Skeletal muscle tissue (tissue), 4 donors: ENCODE results near the gene PKIB. TPM values are rescaled to one million over a fixed set of nuclear protein-coding genes. Genes with fewer than 3 reads are reported as not detected.

ENCODE experiments used
- H3K27ac ChIP-seq: one replicate; pipeline ENCODE4 v1.7.0; 2013; ENCODE audit warnings: mild to moderate bottlenecking, low read depth, low read length, inconsistent platforms
- H3K27me3 ChIP-seq, 3 donors: one replicate each; pipeline ENCODE4 v1.7.0; 2013; ENCODE audit warnings: low read length in 3 of 3; ENCODE audit not compliant: control insufficient read depth in 3 of 3, insufficient read depth in 3 of 3
- H3K36me3 ChIP-seq, 3 donors: one replicate each; pipeline ENCODE4 v1.7.0; 2013; ENCODE audit warnings: low read length in 3 of 3; ENCODE audit not compliant: control insufficient read depth in 3 of 3, insufficient read depth in 3 of 3
- H3K4me1 ChIP-seq, 3 donors: one replicate each; pipeline ENCODE4 v1.7.0; 2013; ENCODE audit warnings: low read length in 3 of 3, mild to moderate bottlenecking in 3 of 3; ENCODE audit not compliant: control insufficient read depth in 3 of 3, insufficient read depth in 3 of 3
- H3K4me3 ChIP-seq, 3 donors: one replicate each; pipeline ENCODE4 v1.7.0; 2013; ENCODE audit warnings: low read length in 3 of 3
- H3K9ac ChIP-seq, 3 donors: one replicate each; pipeline ENCODE4 v1.7.0; 2013; ENCODE audit warnings: low read length in 3 of 3, mild to moderate bottlenecking in 3 of 3, moderate library complexity in 2 of 3, low read depth in 1 of 3
- H3K9me3 ChIP-seq, 3 donors: one replicate each; pipeline ENCODE4 v1.7.0; 2013; ENCODE audit warnings: low read length in 3 of 3; ENCODE audit not compliant: control insufficient read depth in 3 of 3
- total RNA-seq: library from RNA; depleted of rRNA; stranded (reverse); fragments of >200 nt; gene quantifications from one replicate; pipeline ENCODE4 v1.2.3, GENCODE V29; 2014
- donor health status: Osteomylitis.

PKIB gene
- total RNA-seq, 1 donor from 2014 or later = not detected

DNA sequence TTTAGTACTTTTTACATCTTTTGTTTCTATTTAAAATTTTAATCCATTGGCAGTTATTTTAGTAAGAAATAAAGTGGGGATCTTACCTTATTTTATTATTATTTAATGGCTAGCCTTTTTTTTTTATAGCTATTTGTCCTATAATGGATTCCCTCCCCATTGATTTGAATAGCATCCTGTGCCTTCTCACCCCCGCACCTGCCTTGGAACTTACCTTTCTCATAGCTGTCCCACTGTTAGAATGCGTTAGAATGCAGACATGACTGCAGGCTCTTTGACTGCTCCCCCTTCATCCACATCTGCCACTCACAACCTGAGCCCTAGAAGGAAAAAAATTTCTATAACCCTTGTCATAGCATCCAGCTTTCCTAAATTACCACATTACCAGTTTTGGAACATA is 9.1 kb downstream of the PKIB start:
- Histone ChIP-seq H3K27me3 (peaks cover 0 to 3% (median 0%) of the 10 kb centered on the region in 3 donors), H3K9me3 (no peaks in the 10 kb centered on the region), H3K4me1 (no peaks in the 10 kb centered on the region), H3K4me3 (no peak overlapping the region), H3K9ac (no peak overlapping the region), H3K27ac (no peak overlapping the region), H3K36me3 (no peaks in the 10 kb centered on the region)

- Histone ChIP-seq H3K4me1 (no peaks in the 10 kb centered on the region), H3K36me3 (no peaks in the 10 kb centered on the region), H3K4me3 (no peak overlapping the region), H3K27me3 (peaks cover 0 to 3% (median 0%) of the 10 kb centered on the region in 3 donors), H3K27ac (no peak overlapping the region), H3K9me3 (no peaks in the 10 kb centered on the region), H3K9ac (no peak overlapping the region)
Measured at GRCh38 chr6:122620428-122620827, 10.2 kb downstream of the PKIB start.

GRCh38 chr6:122620902-122621301 is 10.7 kb downstream of the PKIB start:
- no peaks in the 10 kb centered on the region for H3K36me3 ChIP-seq
- H3K27ac ChIP-seq = no peak overlapping the region
- no peaks in the 10 kb centered on the region for H3K4me1 ChIP-seq
- H3K27me3 ChIP-seq = peaks cover 0 to 3% (median 0%) of the 10 kb centered on the region in 3 donors
- H3K9ac ChIP-seq = no peak overlapping the region
- H3K4me3 ChIP-seq = no peak overlapping the region
- H3K9me3 ChIP-seq = no peaks in the 10 kb centered on the region

- Histone ChIP-seq H3K9ac (no peak overlapping the region), H3K9me3 (no peaks in the 10 kb centered on the region), H3K4me1 (no peaks in the 10 kb centered on the region), H3K4me3 (no peak overlapping the region), H3K27ac (no peak overlapping the region), H3K36me3 (no peaks in the 10 kb centered on the region), H3K27me3 (peaks cover 0 to 3% (median 0%) of the 10 kb centered on the region in 3 donors)
Measured at GRCh38 chr6:122621638-122622037, 11.4 kb downstream of the PKIB start.

- Histone ChIP-seq H3K4me3 (no peak overlapping the region), H3K27me3 (peaks cover 0 to 3% (median 0%) of the 10 kb centered on the region in 3 donors), H3K9ac (no peak overlapping the region), H3K27ac (no peak overlapping the region), H3K4me1 (no peaks in the 10 kb centered on the region), H3K36me3 (no peaks in the 10 kb centered on the region), H3K9me3 (no peaks in the 10 kb centered on the region)
Measured at GRCh38 chr6:122622479-122622878, 12.3 kb downstream of the PKIB start.

- no peak overlapping the region for H3K9ac ChIP-seq
- H3K27ac ChIP-seq = no peak overlapping the region
- no peak overlapping the region for H3K4me3 ChIP-seq
Measured at GRCh38 chr6:122623279-122623678, 13.1 kb downstream of the PKIB start.

DNA sequence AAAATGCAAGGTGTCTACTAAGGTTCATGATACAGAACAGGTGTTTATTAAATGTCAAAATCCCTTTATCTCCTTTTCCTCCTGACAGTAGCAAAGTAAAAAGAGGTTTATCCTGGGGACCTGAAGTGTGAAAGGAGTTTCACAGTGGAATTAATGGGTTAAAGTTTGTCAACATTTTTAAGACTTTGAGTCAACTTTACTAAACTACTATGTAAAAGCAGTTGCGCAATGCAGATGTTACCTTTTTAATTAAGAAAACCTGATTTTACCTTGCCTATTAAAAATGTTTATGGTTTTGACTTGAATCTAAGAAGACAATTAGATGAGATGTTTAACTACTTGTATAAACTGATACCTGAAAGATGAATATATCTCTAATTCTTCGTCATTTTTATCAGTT is 14.6 kb downstream of the PKIB start:
- no peaks in the 10 kb centered on the region for H3K36me3 ChIP-seq
- no peak overlapping the region for H3K4me3 ChIP-seq
- no peaks in the 10 kb centered on the region for H3K9me3 ChIP-seq
- H3K27me3 ChIP-seq = peaks cover 0 to 3% (median 0%) of the 10 kb centered on the region in 3 donors
- H3K9ac ChIP-seq = no peak overlapping the region
- no peak overlapping the region for H3K27ac ChIP-seq
- H3K4me1 ChIP-seq = no peaks in the 10 kb centered on the region

More at GRCh38 chr6:122623279-122623678, 13.1 kb downstream of the PKIB start:
- no peaks in the 10 kb centered on the region for H3K9me3 ChIP-seq
- H3K4me1 ChIP-seq = no peaks in the 10 kb centered on the region
- H3K27me3 ChIP-seq = peaks cover 0 to 3% (median 0%) of the 10 kb centered on the region in 3 donors
- H3K36me3 ChIP-seq = no peaks in the 10 kb centered on the region

DNA sequence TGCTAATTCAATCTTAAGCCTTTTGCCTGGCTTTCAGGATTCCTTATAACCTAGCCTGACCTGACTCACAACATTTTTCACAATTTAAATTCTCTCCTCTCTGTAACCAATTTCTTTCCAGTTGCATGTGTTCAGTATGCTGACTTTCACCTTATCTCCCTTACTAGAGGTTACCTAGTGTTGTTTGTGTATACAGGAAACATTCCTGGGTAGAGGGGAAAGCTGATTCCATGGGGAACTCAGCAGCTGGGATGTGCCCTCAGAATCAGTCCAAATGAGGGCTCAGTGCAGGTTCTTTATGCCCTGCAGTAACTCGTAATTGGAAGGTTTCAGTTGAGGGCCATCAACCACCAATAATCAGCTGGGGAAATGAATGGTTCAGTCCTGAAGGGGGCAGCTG is 18.5 kb downstream of the PKIB start:
- Histone ChIP-seq H3K4me3 (no peak overlapping the region), H3K27ac (no peak overlapping the region), H3K36me3 (no peaks in the 10 kb centered on the region), H3K27me3 (no peaks in the 10 kb centered on the region), H3K9me3 (no peaks in the 10 kb centered on the region), H3K4me1 (no peaks in the 10 kb centered on the region), H3K9ac (no peak overlapping the region)

- Histone ChIP-seq H3K9me3 (no peaks in the 10 kb centered on the region), H3K4me3 (no peak overlapping the region), H3K9ac (no peak overlapping the region), H3K27ac (no peak overlapping the region), H3K4me1 (no peaks in the 10 kb centered on the region), H3K27me3 (no peaks in the 10 kb centered on the region), H3K36me3 (no peaks in the 10 kb centered on the region)
Measured at GRCh38 chr6:122631571-122632249, 21.5 kb downstream of the PKIB start.

DNA sequence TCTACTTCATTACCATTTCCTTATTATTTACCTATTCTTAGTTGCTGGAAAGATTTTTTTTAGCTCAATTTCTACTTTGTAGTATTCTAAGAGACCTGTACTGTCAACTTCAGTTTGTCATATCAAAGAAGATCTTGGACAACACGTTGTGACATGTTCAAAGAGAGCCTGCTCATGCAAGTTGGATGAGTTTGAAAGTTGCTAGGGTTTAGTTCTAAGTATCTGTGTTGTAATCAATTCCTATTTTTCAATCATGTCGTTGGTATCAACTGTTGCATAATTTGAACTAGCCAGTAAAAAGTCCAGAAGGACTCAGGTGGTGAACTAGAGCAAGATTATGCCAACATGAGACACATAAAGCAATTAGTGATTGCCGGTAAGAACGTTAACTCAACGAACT is 30.2 kb downstream of the PKIB start:
- Histone ChIP-seq H3K4me3 (no peak overlapping the region), H3K4me1 (no peaks in the 10 kb centered on the region), H3K36me3 (no peaks in the 10 kb centered on the region), H3K9ac (no peak overlapping the region), H3K9me3 (no peaks in the 10 kb centered on the region), H3K27me3 (no peaks in the 10 kb centered on the region), H3K27ac (no peak overlapping the region)
